Thyroid gland (tissue), 4 donors: ENCODE results near the gene IL19.

Source experiments
- POLR2A ChIP-seq, 2 donors: fragments of 450-650 bp; IDR thresholded peaks; one replicate each; pipeline ENCODE4 v1.6.1; 2017; ENCODE audit warnings: antibody characterized with exemption in 2 of 2, mild to moderate bottlenecking in 2 of 2, moderate library complexity in 1 of 2
- TF ChIP-seq, protein P1 (sequence below), 6 experiments: fragments of 200-600 bp in 3 of 6; fragments of 450-650 bp in 3 of 6; sonication (generic) in 3 of 6; IDR thresholded peaks; one replicate each; pipeline ENCODE4 v1.5.1; 2016 to 2019; ENCODE audit warnings: antibody characterized with exemption in 6 of 6, mild to moderate bottlenecking in 2 of 6, inconsistent platforms in 1 of 6, moderate library complexity in 1 of 6

- TF ChIP-seq POLR2A (IDR thresholded peaks at IDR 0.05), result no peak
- TF ChIP-seq, protein P1, sequence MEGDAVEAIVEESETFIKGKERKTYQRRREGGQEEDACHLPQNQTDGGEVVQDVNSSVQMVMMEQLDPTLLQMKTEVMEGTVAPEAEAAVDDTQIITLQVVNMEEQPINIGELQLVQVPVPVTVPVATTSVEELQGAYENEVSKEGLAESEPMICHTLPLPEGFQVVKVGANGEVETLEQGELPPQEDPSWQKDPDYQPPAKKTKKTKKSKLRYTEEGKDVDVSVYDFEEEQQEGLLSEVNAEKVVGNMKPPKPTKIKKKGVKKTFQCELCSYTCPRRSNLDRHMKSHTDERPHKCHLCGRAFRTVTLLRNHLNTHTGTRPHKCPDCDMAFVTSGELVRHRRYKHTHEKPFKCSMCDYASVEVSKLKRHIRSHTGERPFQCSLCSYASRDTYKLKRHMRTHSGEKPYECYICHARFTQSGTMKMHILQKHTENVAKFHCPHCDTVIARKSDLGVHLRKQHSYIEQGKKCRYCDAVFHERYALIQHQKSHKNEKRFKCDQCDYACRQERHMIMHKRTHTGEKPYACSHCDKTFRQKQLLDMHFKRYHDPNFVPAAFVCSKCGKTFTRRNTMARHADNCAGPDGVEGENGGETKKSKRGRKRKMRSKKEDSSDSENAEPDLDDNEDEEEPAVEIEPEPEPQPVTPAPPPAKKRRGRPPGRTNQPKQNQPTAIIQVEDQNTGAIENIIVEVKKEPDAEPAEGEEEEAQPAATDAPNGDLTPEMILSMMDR (IDR thresholded peaks at IDR 0.05), result no peak
These were observed 112.0 kb downstream of the IL19 start for GRCh38 chr1:206882555-206882954.
